ENCODE data around the gene GAB2.
"Not testable (repeated sequence)": the region's sequence is repeated elsewhere in the genome, so short reads cannot be mapped to it uniquely, and the experiment has no call there.

The GAB2 gene, protein sequence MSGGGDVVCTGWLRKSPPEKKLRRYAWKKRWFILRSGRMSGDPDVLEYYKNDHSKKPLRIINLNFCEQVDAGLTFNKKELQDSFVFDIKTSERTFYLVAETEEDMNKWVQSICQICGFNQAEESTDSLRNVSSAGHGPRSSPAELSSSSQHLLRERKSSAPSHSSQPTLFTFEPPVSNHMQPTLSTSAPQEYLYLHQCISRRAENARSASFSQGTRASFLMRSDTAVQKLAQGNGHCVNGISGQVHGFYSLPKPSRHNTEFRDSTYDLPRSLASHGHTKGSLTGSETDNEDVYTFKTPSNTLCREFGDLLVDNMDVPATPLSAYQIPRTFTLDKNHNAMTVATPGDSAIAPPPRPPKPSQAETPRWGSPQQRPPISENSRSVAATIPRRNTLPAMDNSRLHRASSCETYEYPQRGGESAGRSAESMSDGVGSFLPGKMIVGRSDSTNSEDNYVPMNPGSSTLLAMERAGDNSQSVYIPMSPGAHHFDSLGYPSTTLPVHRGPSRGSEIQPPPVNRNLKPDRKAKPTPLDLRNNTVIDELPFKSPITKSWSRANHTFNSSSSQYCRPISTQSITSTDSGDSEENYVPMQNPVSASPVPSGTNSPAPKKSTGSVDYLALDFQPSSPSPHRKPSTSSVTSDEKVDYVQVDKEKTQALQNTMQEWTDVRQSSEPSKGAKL

GRCh38 chr11:78417175-78417887, at the start of gene GAB2:
GAB2 (minus strand) TSS chr11:78417820; CDS start chr11:78417720, 100 bp downstream.
- no peak for DNase-seq (ENCODE audit: low spot score)

- no peak for DNase-seq (ENCODE audit: low spot score)
These were observed 49.8 kb upstream of the GAB2 start for GRCh38 chr11:78467370-78467769.

DNA sequence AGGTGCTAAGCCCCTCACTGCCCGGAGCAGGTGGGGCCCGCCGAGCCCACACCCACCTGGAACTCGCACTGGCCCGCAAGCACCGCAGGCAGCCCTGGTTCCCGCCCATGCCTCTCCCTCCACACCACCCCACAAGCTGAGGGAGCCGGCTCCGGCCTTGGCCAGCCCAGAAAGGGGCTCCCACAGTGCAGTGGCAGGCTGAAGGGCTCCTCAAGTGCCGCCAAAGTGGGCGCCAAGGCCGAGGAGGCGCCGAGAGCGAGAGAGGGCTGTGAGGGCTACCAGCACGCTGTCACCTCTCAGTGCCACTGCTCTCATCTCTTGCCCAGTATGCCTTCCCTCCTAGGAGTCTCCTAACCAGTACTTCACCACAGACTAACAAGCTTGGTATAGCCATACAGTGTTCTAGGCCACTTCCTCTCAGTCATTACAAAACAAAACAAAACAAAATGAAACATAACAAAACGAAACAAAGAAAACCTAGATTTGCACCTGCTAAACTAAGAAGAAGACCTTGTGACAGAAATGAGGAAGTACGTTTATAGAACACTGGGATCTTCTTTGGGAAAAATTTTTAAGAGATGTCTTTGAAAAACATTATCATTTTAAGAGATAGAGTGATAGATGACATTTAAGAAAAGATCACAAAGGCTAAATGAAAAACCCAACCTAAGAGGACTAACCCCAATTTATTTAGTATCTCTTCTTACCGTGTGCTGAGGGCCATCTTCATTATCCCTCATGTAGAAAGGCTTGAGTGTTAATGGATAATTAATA, 47.7 kb upstream of the GAB2 start:
- no peak for DNase-seq (ENCODE audit: low spot score)

DNA sequence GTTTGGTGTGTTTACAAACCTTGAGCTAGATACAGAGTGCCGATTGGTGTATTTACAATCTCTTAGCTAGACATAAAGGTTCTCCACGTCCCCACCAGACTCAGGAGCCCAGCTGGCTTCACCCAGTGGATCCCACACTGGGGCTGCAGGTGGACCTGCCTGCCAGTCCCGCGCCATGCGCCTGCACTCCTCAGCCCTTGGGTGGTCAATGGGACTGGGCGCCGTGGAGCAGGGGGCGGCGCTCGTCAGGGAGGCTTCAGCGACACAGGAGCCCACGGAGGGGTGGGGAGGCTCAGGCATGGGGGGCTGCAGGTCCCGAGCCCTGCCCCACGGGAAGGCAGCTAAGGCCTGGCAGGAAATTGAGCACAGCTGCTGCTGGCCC, 47.2 kb upstream of the GAB2 start:
- not testable (repeated sequence) for DNase-seq (ENCODE audit: low spot score)

DNA sequence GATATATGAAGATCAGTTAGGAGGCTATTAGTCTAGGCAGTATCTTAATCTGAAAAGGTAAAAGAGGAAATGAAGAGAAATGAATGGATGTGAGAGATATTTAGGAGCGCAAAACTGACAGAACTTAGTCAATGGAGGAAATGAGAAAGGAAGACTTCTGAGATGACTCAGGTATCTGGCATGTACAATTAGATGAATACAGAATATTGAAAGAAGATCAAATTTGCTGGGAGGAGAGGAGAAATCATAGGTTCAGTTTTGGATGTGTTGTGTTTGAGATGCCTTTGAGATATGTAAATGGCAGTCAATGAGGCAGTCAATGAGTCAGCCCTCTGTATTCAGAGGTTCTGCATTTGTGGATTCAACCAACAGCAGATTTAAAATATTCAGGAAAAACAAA, 42.9 kb upstream of the GAB2 start:
- no peak for DNase-seq (ENCODE audit: low spot score)

GRCh38 chr11:78459738-78460137, 42.1 kb upstream of the GAB2 start:
- DNase-seq (ENCODE audit: low spot score): no peak

- DNase-seq (ENCODE audit: low spot score): no peak
These were observed 39.8 kb upstream of the GAB2 start for GRCh38 chr11:78457448-78457847.

DNA sequence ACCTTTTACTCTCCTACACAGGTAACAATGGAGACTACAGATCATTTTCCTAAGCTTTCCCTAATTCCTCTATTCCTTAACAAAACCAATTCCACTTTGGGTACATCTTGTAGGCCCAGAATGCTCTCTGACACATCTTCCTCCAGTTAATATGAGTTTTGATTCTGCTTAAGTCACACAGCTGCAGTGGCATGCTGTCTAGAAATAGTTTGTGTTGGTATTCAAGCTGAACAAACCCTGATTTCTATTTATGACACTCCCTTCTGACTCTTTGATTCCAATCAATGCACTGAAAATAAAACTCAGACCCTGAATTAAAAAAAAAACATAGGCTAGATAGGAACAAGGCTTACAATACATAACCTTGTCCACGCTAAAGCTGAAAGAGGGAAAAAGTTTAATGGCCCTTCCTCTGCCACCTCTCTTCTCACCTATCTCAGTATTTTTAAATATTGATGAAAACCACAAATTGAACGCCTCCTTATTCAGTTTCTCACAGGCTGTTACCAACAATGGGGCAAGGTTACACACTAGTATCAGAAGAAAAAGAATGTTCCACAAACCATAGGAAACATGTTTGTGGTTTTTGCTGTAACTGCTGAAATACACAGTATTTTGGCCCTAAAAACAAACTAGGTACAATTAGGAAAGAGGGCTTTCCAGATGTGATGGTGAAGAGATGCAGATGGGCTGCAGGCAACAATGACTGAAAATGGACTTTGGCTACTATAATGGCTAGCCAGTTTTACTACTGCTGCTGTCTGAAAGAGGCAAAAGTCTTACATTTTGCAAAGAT, 35.7 kb upstream of the GAB2 start:
- DNase-seq (ENCODE audit: low spot score): no peak

GRCh38 chr11:78451371-78452150, 33.9 kb upstream of the GAB2 start:
- DNase-seq (ENCODE audit: low spot score): no peak

GRCh38 chr11:78450866-78451265, 33.2 kb upstream of the GAB2 start:
- DNase-seq (ENCODE audit: low spot score): no peak

- no peak for DNase-seq (ENCODE audit: low spot score)
These were observed 32.2 kb upstream of the GAB2 start for GRCh38 chr11:78449866-78450265.

GRCh38 chr11:78446210-78446609, 28.6 kb upstream of the GAB2 start:
- DNase-seq (ENCODE audit: low spot score): no peak

DNA sequence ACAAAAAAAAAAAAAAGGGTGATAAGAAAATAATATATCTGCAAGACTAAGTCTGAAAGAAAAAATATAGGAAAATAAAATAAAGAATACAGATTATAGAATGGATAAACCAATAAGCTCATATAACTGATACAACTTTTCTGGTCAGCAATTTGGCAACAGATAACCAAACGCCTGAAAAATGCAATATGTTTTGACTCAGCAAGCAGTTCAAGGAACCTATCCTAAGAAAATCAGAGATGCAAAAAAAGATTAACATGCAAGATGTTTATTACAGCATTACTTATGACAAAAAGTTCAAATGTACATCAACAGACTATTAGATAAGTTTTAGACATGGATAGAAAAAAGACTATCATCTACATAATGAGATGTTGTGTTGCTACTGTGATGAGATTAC, 27.1 kb upstream of the GAB2 start:
- DNase-seq (ENCODE audit: low spot score): no peak

GRCh38 chr11:78441956-78442355, 24.3 kb upstream of the GAB2 start:
- no peak for DNase-seq (ENCODE audit: low spot score)

- no peak for DNase-seq (ENCODE audit: low spot score)
These were observed 20.8 kb upstream of the GAB2 start for GRCh38 chr11:78438298-78438975.

GRCh38 chr11:78432956-78433355, 15.3 kb upstream of the GAB2 start:
- DNase-seq (ENCODE audit: low spot score): no peak

GRCh38 chr11:78432058-78432515, 14.5 kb upstream of the GAB2 start:
- no peak for DNase-seq (ENCODE audit: low spot score)

DNA sequence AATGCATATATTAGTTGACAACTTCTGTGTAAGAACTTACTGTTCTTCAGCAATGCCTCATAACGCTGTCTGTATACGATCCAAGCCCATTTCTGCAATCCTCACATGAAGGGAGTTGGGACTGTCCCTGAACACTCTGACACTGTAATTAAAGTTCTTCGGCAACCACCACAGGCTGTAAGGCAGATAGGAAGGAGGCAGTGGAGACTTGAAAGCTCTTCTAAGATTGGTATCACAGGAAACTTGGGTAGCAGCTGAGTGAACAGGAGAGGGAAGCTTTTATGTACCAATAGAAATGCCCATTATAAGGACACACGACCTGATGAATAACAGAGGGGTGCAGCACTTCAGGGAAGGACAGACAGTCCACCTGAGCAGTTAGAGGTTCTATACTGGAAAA, 12.0 kb upstream of the GAB2 start:
- no peak for DNase-seq (ENCODE audit: low spot score)

DNA sequence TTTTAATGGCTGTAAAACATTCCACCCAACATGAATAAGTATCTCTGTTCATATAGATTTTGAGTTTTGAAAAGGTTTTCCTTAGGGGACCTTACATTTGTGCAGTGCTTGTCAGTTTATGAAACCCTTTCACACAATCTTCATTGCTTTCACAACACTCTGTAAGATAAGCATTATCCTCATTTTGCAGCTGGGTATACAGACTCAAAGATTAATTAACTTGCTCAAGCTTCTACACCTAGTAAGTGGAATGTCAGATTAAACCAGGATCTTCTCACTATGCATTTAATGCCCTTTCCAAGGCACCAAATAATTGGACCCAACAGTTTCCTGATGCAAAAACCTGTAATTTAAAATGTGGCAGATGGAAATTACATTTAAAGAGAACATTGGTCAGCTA, 11.6 kb upstream of the GAB2 start:
- DNase-seq (ENCODE audit: low spot score): no peak

- no peak for DNase-seq (ENCODE audit: low spot score)
These were observed 11.2 kb upstream of the GAB2 start for GRCh38 chr11:78428773-78429172.
